WI38 (cell line): Measurements from ENCODE around the gene ORC4.

Source experiments
- H3K4me3 ChIP-seq: 2 replicates; pipeline ENCODE4 v1.5.1; 2011; ENCODE audit warnings: low read depth, mild to moderate bottlenecking, control low read depth, low read length
- TF ChIP-seq, protein P1 (sequence below): IDR thresholded peaks from 2 replicates; pipeline ENCODE4 v1.5.1; 2012; ENCODE audit warnings: low read depth, mild to moderate bottlenecking, control low read depth, low read length

ORC4 gene

DNA sequence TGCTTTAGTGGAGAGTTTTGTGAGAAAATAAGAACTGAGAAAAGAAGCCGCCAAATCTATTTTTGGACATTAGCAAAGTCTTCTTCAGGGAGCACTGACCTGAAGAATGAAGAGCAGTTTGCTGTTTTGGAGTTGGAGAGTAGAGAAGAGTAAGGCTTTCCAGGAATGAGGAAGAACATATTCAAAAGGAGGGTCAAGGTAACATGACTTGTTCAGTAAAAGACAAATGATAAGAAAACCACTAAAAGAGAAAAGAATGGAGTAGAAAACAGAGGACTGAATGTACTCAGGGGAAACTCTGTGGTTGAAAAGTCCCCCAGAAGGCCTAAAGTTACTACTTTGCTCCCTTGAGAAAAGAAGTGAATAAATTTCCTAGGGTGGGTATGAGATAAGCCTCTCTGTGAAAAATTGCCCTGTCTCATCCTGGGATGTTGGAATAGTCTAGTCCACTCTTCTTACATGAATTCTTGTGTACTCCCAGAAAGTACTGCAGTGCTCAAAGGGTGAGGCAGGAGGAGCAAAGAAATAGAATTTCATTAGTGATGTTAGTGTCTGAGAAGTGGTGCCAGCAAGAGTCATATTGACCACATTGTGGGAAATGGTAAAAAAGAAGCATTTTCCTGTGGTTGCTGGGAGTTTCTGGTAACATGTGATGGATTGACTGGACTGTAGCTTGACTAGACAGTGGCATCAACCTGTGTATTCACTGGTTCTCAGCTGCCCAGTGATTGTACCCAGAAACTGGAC is 28.1 kb upstream of the ORC4 start:
- TF ChIP-seq, protein P1, sequence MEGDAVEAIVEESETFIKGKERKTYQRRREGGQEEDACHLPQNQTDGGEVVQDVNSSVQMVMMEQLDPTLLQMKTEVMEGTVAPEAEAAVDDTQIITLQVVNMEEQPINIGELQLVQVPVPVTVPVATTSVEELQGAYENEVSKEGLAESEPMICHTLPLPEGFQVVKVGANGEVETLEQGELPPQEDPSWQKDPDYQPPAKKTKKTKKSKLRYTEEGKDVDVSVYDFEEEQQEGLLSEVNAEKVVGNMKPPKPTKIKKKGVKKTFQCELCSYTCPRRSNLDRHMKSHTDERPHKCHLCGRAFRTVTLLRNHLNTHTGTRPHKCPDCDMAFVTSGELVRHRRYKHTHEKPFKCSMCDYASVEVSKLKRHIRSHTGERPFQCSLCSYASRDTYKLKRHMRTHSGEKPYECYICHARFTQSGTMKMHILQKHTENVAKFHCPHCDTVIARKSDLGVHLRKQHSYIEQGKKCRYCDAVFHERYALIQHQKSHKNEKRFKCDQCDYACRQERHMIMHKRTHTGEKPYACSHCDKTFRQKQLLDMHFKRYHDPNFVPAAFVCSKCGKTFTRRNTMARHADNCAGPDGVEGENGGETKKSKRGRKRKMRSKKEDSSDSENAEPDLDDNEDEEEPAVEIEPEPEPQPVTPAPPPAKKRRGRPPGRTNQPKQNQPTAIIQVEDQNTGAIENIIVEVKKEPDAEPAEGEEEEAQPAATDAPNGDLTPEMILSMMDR = no peak

GRCh38 chr2:148046802-148047201 is 26.3 kb upstream of the ORC4 start:
- TF ChIP-seq, protein P1 = no peak
- H3K4me3 ChIP-seq = no peak overlapping the region

More for the DNA sequence above, 28.1 kb upstream of the ORC4 start:
- H3K4me3 ChIP-seq = no peak overlapping the region

- no peak overlapping the region for H3K4me3 ChIP-seq
Observed at GRCh38 chr2:148044322-148044721, 23.8 kb upstream of the ORC4 start.

GRCh38 chr2:148042219-148042618 is 21.7 kb upstream of the ORC4 start:
- H3K4me3 ChIP-seq = no peak overlapping the region
- TF ChIP-seq, protein P1 = no peak

More at GRCh38 chr2:148044322-148044721, 23.8 kb upstream of the ORC4 start:
- TF ChIP-seq, protein P1 = no peak

GRCh38 chr2:148039783-148040182 is 19.2 kb upstream of the ORC4 start:
- TF ChIP-seq, protein P1 = no peak

GRCh38 chr2:148032215-148032614 is 11.7 kb upstream of the ORC4 start:
- no peak overlapping the region for H3K4me3 ChIP-seq
- TF ChIP-seq, protein P1 = no peak

More at GRCh38 chr2:148039783-148040182, 19.2 kb upstream of the ORC4 start:
- no peak overlapping the region for H3K4me3 ChIP-seq

DNA sequence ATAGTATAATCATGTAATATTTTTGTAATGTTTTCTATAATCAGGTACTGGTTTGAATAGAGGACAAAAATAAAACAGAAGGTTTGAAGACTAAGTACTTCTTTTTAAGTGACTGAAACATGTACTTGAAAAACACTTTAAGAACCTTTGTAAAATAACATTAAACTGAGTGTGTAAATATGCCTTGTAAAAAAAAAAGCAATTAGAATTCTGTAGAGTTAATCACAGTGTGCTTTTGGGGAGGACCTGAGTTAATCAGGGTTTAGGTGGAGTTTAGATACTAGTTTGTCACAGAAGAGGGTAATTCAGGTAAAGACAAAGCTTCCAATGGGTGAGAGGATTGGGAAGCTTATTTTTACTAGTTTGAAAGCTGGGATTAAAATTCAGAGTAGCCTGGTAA is 10.6 kb upstream of the ORC4 start:
- TF ChIP-seq, protein P1 = no peak
- H3K4me3 ChIP-seq = no peak overlapping the region
